D721Med (cell line): ENCODE measurements around the gene RUNDC3A.

Source experiments
- DNase-seq: peaks from one replicate; pipeline ENCODE4 v3.0.0; 2011; ENCODE audit warnings: low spot score; ENCODE audit not compliant: insufficient read length
- FAIRE-seq: peaks from 2 replicates; lab custom pipeline; 2011; peaks lifted over from hg19 to GRCh38; lab: Jason Lieb, UNC
- TF ChIP-seq, protein P1 (sequence below): IDR thresholded peaks from 2 replicates; pipeline ENCODE4 v1.5.1; 2012; ENCODE audit warnings: mild to moderate bottlenecking, control low read depth; ENCODE audit not compliant: insufficient read depth; ENCODE audit errors: missing control alignments

Gene RUNDC3A

DNA sequence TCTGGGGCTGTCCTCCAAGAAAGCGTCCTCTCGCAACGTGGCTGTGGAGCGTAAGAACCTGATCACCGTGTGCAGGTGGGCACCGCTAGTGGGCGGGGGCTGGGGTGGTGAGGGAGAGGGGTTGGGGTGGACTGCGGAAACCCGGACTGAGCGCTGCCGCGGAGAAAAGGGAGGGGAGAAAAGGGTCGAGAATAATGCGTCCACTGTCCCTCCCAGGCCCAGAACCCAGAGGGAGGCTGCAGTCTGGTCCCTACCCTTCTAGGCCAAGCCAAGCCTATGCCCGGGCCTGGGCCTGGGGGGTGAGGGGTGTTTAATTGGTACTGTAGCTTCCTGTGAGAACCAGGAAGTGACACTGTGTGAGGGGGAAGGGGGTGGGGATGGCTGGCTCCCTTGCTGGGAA, 464 bp downstream of the RUNDC3A start:
- DNase-seq (no peak), FAIRE-seq (no peak)
- TF ChIP-seq, protein P1, sequence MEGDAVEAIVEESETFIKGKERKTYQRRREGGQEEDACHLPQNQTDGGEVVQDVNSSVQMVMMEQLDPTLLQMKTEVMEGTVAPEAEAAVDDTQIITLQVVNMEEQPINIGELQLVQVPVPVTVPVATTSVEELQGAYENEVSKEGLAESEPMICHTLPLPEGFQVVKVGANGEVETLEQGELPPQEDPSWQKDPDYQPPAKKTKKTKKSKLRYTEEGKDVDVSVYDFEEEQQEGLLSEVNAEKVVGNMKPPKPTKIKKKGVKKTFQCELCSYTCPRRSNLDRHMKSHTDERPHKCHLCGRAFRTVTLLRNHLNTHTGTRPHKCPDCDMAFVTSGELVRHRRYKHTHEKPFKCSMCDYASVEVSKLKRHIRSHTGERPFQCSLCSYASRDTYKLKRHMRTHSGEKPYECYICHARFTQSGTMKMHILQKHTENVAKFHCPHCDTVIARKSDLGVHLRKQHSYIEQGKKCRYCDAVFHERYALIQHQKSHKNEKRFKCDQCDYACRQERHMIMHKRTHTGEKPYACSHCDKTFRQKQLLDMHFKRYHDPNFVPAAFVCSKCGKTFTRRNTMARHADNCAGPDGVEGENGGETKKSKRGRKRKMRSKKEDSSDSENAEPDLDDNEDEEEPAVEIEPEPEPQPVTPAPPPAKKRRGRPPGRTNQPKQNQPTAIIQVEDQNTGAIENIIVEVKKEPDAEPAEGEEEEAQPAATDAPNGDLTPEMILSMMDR: no peak

DNA sequence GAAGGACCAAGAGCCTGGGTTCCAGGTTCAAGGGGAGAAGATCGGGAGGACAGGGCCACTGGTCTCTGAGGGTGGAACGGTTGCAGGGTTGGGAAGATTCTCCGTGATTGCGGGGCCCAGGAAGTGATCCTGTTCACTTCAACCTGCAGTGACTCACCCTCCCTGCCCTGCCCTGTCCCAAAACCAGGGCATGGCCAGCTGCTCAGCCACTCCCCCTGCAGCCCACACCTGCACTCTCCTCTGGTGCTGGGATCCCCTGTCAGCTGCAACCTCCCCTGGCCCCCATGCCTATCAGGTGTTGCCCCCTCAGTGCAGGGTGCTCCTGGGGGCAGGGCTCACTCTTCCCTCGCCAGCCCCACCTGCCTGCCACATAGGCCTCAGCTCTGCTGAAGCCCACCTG, 1.1 kb downstream of the RUNDC3A start:
- TF ChIP-seq, protein P1: no peak
- FAIRE-seq (no peak), DNase-seq (no peak)

DNA sequence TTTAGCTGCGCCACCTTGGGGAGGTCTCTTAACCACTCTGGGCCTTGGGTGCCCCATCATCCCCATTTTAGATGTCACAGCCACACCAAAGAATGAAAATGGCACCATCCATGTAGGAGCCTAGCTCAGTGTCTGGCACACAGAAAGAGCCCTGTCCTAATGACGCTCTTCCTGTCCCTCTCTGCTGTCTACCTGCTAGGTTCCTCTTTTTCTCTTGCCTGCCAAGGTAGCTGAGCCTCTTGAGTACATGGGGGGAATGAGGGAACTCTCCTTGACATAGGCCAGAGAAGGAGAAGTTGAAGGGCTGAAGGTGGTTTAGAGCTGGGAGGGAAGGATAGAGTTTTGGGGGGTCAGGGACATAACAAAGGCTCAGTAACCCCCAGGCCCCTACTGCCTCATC, 1.8 kb downstream of the RUNDC3A start:
- FAIRE-seq (no peak), DNase-seq (no peak)
- TF ChIP-seq, protein P1: no peak

DNA sequence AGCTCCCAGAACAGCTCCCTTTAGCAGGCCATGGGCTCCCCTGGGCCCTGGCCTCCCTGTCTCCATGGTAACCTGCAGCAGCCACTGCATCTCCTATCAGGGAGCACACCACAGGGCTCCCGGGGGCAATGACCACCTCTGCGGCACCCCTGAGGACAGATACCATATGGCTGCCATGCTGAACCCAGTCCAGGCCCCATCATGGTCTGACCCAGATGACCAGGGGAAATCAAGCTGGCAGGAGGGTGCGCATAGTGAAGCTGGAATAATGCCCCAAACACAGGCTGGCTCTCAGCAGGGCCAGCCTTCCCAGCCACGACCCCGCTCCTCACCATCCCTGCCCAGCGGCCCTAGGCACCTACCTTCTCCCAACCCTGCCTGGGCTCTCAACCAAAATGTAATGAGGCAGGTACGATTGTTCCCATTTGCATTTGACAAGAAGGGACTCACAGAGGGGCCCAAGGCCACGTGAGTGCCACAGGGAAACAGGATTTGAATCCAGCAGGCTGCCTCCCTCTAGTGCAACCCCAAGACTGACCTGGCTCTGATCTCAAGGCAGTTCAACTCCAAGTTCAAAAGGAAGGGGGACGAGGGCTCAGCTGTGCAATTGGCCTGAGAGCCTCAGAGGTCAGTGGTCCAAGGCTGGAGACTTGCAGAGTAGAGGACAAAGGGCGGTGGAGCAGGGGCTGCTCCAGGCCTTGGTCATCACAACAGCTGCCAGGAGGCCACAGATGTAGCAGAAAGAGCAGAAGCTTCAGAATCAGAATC, 2.4 kb downstream of the RUNDC3A start:
- TF ChIP-seq, protein P1: no peak
- DNase-seq (no peak), FAIRE-seq (no peak)

DNA sequence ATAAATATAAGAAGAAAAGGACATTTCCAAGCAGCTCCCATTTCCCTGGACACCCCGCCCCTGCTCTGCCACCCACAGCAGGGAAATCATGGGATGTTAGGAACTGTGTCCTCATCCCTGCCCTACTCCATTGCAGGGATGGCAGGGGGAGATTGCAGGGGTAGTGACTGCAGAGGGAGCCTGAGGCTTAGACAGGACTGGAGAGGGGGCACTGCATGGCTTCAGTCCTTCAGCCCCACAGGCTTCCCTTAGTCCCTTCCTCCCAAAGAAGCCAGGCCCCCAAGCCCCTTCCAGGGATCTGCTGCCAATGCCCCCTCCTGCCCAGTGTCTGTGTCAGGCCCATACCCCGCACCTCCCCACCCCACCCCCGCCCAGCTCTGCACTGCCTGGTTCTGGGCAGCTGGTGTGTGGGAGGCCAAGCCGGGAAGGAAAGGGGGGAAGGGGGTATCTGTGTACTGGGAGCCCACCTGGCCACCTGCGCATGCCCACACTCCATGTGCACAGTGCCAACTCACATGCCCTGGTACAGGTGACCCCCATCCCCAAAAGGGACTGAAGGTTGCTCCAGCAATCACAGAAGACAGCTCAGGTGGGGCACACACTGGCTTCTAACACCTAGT, 3.3 kb downstream of the RUNDC3A start:
- TF ChIP-seq, protein P1: no peak
- no peak for FAIRE-seq

DNA sequence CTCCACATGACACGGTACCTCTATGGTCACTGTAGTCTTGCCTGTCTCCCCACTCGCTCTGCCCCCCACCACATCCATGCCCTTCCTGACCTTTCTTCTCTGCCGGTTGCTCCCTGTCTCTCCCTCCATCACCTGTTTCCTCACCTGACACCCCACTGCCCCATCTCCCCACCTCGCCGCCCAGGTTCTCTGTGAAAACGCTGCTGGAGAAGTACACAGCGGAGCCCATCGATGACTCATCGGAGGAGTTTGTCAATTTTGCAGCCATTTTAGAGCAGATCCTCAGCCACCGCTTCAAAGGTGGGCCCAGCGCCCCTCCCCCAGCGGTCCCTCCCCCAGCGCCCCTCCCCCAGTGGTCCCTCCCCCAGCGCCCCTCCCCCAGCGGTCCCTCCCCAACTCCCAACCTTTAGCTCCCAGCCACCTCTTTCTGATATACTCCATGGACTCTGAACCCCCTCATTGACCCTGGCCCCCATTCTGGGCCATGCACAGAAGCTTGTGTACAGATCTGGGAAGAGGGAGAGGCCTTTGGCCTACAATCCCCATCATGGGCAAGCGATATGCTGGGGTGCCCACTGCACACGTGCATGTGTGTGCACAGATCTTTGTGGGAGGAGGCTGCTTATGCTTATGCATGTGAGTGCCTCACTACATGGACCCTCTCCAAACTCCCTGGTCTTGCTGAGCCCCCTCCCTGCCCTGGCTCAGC, 4.1 kb downstream of the RUNDC3A start:
- no peak for DNase-seq
- TF ChIP-seq, protein P1: no peak
- FAIRE-seq: no peak

More for the DNA sequence above, 3.3 kb downstream of the RUNDC3A start:
- DNase-seq: no peak

DNA sequence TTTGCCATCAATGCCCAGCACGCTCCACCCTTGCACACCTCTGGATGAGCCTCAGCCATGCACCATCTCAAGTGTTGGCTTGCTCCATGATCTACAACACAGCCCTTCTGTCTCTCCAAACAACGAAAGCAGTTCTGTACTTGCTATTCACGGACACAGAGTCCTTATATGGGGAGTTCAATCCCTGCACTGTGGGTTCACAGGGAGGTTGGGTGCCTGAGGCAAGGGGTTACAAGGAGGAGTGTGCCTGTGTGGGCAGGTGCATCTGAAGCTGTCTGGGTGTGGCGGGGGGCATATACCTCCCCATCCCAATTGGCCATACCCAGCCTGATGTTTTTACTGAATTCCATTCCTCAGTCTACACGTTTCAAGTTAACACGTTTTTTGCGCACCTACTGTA, 5.6 kb downstream of the RUNDC3A start:
- DNase-seq: no peak
- FAIRE-seq: no peak
- TF ChIP-seq, protein P1: no peak
